NCI-H1436 (cell line): Measurements from ENCODE around the gene LPP.

ENCODE experiments used
- DNase-seq: peaks from one replicate; lab custom pipeline; 2025; lab: John Stamatoyannopoulos, UW

LPP gene

GRCh38 chr3:188749830-188750229, 595.9 kb downstream of the LPP start:
- DNase-seq: no peak

DNA sequence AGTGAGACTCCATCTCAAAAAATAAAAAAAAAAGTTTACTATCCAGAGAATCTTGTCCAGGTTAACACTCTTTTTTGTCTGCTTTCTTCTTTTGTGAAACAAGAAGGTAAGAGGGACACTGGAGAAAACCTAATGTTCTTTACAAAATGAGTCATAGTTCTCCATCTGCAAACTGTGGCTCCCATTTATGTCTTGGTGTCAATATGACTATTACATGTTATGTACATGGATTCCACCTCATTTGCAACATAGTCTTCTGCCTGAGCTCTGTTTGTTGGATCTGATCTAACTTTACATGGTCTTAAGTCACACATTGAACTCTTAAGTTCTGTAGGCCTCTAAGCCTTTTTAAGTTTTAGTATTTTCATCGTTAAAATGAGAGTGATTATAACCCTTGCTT, 596.7 kb downstream of the LPP start:
- DNase-seq: no peak

GRCh38 chr3:188752850-188753249, 598.9 kb downstream of the LPP start:
- no peak for DNase-seq

DNA sequence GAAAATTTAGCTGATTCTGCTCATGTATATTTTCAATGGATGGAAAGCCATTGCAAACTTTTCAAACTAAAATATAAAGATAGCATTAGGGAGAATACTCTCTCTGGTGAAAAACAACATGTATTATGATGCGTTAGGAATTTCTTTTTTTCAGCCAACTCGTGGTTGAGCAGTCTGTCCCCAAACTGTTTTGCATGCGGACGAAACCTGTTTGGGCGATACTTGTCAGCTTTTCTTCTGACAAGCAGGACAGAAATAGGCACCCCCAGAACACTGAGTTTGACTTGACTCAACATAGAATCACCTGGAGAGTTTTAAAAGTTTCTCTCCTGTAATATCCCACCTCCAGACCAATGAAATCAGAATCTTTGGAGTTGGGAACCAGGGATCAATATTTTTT, 600.3 kb downstream of the LPP start:
- no peak for DNase-seq

DNA sequence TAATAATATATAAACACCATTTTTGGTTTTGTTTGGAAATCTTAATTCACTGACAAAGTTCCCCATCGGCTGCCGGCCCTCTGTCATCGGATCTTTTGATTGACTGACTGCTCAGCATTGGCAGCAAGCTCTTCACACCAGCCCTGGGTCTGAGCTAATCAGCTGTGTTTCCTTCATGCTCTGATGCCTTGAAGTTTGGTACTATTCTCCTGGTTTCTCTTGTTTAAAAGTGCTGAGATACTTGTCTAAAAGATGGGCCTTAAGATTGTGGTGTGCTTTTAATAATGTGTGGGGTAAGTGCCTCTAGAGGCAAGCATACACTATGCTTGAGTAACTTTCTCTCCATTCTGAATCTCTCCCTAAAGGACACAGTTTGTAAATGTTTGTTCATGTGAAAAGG, 602.3 kb downstream of the LPP start:
- no peak for DNase-seq

DNA sequence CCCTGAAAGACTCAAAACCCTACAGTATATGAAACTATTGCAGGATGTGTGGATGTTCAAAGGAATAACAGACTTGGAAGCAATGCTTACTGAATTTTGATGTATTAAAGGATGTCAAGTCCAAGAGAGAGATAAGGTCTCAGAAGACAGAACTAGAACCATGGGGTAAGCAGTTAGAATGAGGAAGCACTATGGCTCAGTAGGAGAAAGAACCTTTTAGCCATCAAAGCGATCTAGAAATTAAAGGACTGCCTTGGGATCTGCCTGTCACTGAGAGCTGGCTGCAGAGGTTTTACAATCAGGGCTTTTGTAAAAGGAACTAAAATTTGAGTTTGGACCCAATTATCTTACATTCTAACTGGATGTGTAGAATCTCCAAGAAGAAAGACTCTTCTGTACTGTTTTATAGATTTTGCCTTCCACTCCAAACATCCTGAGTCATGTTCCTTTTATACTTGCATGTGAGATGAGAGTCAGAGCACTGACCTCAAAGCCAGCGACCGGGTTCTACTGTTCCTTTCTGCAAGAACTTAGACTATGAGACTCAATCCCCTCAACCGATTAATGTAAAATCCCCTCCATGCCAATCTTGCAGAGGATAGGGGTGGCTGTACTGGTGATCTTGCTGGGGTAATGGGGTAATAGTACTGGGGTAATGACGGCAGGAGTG, 605.5 kb downstream of the LPP start:
- DNase-seq: no peak

DNA sequence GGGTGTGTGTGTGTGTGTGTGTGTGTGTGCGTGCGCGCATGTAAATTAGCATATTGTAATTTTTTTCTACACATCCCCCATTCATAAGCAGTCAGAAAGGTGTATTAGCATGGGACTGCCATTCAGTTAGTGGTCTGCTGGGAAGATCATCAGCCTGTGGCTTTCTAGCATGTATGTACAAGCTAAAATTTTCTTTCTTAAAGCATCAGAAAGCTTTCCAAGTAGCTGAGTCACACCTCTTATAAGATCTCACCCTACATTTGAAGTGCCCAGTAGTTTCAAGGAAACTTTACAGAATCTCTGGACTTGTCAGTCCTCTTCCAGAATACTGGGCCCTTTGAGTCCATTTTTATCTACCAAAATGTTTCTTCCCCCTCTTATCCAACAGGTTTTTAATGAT, 606.5 kb downstream of the LPP start:
- no peak for DNase-seq

GRCh38 chr3:188761439-188761838, 607.5 kb downstream of the LPP start:
- DNase-seq: no peak

- no peak for DNase-seq
Measured at GRCh38 chr3:188761964-188762363, 608.0 kb downstream of the LPP start.

DNA sequence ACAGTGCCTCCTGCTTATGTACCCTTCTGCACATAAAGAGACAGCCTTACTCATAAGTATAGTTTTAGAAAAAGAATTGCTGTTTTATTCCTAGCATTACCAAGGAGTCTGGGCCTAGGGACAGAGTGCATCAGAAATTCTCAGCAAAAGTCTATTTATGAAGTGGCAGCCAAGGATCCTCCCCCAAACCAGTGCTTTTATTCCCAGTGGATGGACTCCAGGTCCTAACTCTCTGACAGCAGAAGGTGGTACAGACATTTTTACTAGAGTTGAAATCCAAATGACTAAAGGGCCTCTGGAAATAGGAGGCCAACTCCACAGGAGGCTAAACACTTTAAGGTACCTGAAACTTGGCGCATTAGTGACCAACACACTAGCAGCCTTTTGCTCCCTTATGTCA, 610.7 kb downstream of the LPP start:
- no peak for DNase-seq

DNA sequence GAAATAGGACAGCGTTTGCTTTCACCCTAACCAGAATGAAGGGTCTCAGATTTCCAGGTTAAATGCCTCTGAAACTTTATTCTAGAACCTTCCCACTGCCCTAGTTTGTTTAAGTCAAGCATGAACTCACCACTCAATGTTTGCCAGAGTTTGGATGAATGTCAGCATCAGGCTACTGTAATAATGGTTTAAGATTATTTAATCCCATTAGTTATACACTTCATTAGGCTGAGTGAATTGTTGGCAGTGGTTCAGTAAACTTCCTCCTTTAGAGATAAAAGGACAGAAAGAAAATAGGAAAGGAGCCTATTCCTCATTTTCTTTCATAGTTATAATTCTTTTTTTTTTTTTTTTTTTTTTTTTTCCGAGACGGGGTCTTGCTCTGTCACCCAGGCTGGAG, 615.9 kb downstream of the LPP start:
- no peak for DNase-seq

DNA sequence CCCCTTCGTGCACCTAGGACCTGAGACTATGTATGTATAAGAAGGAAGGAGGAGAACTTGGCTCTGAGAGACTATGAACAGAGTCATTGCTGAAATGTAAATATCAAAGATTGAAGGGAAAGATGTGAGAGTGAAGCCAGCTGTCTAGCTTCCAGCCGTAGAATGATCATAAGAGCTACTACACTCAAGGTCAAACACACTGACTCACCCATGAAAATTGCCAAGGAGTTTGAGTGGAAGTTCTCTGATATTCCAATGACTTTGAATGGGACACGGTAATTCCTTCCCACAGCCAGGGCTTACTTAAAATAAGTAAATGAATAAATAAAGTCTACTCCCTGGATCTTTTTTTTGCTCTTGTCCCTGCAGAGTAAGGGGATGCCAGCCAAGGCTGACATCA, 618.9 kb downstream of the LPP start:
- no peak for DNase-seq

DNA sequence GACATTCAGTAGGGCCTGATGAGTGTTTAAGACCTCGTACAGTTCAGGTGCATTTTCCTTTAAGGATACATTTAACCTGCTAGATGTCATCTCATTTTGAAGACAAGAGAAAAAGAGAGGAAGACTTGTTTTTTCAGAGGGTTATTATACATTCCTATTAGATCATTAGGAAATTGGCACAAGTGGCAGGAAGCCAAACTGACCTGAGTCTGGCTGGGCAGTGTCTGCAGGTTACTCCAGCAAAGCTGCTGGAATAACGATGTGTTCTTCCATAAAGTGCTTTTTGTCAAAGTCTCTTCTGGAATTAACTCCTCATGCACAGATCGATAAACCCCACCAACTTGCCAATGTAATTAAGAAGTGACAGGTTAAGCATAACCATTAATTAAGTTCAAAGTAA, 621.5 kb downstream of the LPP start:
- no peak for DNase-seq

GRCh38 chr3:188776447-188776846, 622.5 kb downstream of the LPP start:
- DNase-seq: no peak

DNA sequence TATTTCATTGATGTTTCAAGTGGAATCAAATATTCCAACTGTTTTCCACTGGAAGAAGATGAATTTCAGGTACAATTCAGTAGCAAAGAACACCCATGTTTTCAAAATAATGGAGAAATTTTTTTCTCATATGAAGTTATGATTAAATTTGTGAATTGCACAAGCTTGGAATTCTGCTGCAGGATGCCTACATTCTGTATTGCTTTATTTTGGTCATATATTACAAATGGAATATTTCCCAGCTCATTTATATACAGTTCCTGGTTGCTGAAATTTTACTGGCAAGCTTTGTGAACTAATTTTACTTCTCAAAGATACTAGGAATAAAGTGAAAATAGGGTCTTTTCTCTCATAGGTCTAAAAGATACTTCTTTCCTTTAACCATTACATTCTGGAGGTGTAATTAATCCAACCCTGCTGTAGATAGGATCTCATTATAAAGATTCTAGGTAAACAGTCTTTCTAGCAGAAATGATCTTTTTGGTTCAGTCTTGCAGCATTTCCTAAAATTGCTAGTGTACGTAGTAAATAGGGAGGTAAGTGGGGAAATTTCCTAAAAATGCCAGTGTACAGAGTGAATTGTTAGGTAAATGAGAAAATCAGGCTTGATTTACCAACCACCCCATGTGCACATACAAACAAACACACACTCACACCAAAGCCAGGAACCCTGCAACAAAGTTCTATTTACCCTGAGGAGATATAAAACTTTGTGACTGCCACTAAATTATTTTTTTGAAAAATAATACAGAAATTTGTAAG, 624.3 kb downstream of the LPP start:
- no peak for DNase-seq

GRCh38 chr3:188779281-188779980, 625.5 kb downstream of the LPP start:
- DNase-seq: no peak

GRCh38 chr3:188780193-188781147, 626.5 kb downstream of the LPP start:
- no peak for DNase-seq

- DNase-seq: no peak
Measured at GRCh38 chr3:188782613-188783124, 628.7 kb downstream of the LPP start.

DNA sequence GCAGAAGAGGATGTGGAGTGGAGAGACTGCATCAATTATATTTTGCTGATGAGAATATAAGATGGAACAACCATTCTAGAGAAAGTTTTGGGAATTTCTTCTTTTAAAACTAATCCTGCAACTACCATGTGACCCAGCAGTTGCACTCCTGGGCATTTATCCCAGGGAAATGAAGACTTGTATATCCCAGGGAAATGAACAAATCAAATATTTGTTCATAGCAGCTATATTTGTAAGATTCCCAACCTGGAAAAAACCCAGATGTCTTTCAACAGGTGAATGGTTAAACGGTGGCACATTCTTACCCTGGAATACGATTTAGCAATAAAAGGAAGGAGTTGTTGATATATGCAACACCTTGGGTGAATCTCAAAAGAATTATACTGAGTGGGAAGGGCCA, 632.5 kb downstream of the LPP start:
- DNase-seq: no peak

GRCh38 chr3:188788621-188789081, 634.7 kb downstream of the LPP start:
- DNase-seq: no peak

DNA sequence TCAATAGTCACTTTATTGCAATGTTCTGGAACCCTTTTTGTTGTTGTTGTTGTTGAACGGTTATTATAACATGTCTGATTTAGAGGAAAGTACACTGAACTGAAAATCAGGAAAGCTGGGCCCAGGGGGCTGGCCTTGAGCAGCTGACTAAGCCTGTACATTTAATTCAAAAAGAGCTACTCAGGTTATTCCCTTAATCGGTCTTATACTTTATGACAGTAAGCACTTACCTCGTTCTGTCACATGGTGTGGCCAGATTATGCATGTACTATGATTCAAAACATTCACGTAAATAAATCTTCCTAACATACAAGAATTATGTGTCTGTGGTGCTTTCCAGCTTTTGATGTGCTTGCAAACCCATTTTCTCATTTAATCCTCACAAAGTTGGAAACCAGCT, 635.3 kb downstream of the LPP start:
- DNase-seq: no peak

- no peak for DNase-seq
Measured at GRCh38 chr3:188791311-188791710, 637.4 kb downstream of the LPP start.
